Measurements from ENCODE around the gene SH2D4B.

- TF ChIP-seq, protein P1, sequence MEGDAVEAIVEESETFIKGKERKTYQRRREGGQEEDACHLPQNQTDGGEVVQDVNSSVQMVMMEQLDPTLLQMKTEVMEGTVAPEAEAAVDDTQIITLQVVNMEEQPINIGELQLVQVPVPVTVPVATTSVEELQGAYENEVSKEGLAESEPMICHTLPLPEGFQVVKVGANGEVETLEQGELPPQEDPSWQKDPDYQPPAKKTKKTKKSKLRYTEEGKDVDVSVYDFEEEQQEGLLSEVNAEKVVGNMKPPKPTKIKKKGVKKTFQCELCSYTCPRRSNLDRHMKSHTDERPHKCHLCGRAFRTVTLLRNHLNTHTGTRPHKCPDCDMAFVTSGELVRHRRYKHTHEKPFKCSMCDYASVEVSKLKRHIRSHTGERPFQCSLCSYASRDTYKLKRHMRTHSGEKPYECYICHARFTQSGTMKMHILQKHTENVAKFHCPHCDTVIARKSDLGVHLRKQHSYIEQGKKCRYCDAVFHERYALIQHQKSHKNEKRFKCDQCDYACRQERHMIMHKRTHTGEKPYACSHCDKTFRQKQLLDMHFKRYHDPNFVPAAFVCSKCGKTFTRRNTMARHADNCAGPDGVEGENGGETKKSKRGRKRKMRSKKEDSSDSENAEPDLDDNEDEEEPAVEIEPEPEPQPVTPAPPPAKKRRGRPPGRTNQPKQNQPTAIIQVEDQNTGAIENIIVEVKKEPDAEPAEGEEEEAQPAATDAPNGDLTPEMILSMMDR (IDR thresholded peaks at IDR 0.05): no peak
- no peak for TF ChIP-seq POLR2A (IDR thresholded peaks at IDR 0.05)
- TF ChIP-seq EP300 (IDR thresholded peaks at IDR 0.05): no peak
Measured at GRCh38 chr10:80670774-80671173, 133.1 kb downstream of the SH2D4B start.
